Thoracic aorta (tissue), 2 donors: Measurements from ENCODE around the gene NUDT8. TPM values are rescaled to one million over a fixed set of nuclear protein-coding genes. Genes with fewer than 3 reads are reported as not detected.

Experiments used
- ATAC-seq: fragments of 150-250 bp; one replicate; pipeline ENCODE4 v1.8.0; 2017; ENCODE audit warnings: low read depth; ENCODE audit not compliant: insufficient number of reproducible peaks, low FRiP score
- DNase-seq: peaks from one replicate; pipeline ENCODE4 v3.0.0-alpha.2; 2020; ENCODE audit warnings: low spot score
- H3K27ac ChIP-seq, 2 donors: fragments of 200-600 bp; sonication (generic); 1 replicate in 1 of 2; 2 replicates in 1 of 2; pipeline ENCODE4 v1.5.1; 2016; ENCODE audit warnings: mild to moderate bottlenecking in 2 of 2, moderate library complexity in 2 of 2
- H3K27me3 ChIP-seq: fragments of 200-600 bp; sonication (generic); replicated peaks from 2 replicates; pipeline ENCODE4 v1.6.0; 2016; ENCODE audit warnings: mild to moderate bottlenecking; ENCODE audit not compliant: insufficient read depth
- H3K36me3 ChIP-seq: fragments of 200-600 bp; sonication (generic); one replicate; pipeline ENCODE4 v1.5.1; 2016
- H3K4me1 ChIP-seq, 2 donors: fragments of 200-600 bp; sonication (generic); 1 replicate in 1 of 2; 2 replicates in 1 of 2; pipeline versions ENCODE4 v1.5.1 to v1.6.0; 2016; ENCODE audit warnings: low read depth in 2 of 2, mild to moderate bottlenecking in 1 of 2; ENCODE audit not compliant: control insufficient read depth in 1 of 2
- H3K4me3 ChIP-seq: fragments of 200-600 bp; sonication (generic); 2 replicates; pipeline ENCODE4 v1.5.1; 2016; ENCODE audit warnings: mild to moderate bottlenecking
- H3K9me3 ChIP-seq: fragments of 200-600 bp; sonication (generic); 2 replicates; pipeline ENCODE4 v1.5.1; 2016
- total RNA-seq, 2 donors: library from RNA; depleted of rRNA; stranded (reverse); fragments of >200 nt; gene quantifications; one replicate each; pipeline versions ENCODE4 v1.1.0 to v1.2.3, GENCODE V29; 2016
- TF ChIP-seq, protein P1 (sequence below): fragments of 200-600 bp; sonication (generic); IDR thresholded peaks from one replicate; pipeline ENCODE4 v1.5.1; 2019; ENCODE audit warnings: antibody characterized with exemption

The NUDT8 gene
- total RNA-seq, 2 donors from 2014 or later: 5.7 to 6.1 TPM

DNA sequence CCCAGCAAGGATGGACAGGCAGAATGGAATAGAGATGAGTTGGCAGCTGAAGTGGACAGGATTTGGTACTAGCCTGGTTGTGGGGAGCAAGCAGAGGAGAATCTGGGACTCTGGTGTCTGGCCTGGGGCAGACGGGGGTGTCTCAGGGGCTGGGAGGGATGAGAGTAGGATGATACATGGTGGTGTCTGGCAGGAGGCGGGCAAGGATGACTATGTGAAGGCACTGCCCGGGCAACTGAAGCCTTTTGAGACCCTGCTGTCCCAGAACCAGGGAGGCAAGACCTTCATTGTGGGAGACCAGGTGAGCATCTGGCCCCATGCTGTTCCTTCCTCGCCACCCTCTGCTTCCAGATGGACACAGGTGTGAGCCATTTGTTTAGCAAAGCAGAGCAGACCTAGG is 43.8 kb downstream of the NUDT8 start:
- no peaks in the 10 kb centered on the region for H3K9me3 ChIP-seq
- H3K27me3 ChIP-seq: no peaks in the 10 kb centered on the region
- DNase-seq (no peak), ATAC-seq (no peak)
- TF ChIP-seq, protein P1, sequence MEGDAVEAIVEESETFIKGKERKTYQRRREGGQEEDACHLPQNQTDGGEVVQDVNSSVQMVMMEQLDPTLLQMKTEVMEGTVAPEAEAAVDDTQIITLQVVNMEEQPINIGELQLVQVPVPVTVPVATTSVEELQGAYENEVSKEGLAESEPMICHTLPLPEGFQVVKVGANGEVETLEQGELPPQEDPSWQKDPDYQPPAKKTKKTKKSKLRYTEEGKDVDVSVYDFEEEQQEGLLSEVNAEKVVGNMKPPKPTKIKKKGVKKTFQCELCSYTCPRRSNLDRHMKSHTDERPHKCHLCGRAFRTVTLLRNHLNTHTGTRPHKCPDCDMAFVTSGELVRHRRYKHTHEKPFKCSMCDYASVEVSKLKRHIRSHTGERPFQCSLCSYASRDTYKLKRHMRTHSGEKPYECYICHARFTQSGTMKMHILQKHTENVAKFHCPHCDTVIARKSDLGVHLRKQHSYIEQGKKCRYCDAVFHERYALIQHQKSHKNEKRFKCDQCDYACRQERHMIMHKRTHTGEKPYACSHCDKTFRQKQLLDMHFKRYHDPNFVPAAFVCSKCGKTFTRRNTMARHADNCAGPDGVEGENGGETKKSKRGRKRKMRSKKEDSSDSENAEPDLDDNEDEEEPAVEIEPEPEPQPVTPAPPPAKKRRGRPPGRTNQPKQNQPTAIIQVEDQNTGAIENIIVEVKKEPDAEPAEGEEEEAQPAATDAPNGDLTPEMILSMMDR: no peak
- H3K4me1 ChIP-seq: peaks cover 14 to 21% of the 10 kb centered on the region in 2 donors
- peak overlapping the region in 1 of 2 donors; percentile 94 for H3K27ac ChIP-seq
- no peak overlapping the region for H3K4me3 ChIP-seq
- peaks cover 10% of the 10 kb centered on the region for H3K36me3 ChIP-seq

DNA sequence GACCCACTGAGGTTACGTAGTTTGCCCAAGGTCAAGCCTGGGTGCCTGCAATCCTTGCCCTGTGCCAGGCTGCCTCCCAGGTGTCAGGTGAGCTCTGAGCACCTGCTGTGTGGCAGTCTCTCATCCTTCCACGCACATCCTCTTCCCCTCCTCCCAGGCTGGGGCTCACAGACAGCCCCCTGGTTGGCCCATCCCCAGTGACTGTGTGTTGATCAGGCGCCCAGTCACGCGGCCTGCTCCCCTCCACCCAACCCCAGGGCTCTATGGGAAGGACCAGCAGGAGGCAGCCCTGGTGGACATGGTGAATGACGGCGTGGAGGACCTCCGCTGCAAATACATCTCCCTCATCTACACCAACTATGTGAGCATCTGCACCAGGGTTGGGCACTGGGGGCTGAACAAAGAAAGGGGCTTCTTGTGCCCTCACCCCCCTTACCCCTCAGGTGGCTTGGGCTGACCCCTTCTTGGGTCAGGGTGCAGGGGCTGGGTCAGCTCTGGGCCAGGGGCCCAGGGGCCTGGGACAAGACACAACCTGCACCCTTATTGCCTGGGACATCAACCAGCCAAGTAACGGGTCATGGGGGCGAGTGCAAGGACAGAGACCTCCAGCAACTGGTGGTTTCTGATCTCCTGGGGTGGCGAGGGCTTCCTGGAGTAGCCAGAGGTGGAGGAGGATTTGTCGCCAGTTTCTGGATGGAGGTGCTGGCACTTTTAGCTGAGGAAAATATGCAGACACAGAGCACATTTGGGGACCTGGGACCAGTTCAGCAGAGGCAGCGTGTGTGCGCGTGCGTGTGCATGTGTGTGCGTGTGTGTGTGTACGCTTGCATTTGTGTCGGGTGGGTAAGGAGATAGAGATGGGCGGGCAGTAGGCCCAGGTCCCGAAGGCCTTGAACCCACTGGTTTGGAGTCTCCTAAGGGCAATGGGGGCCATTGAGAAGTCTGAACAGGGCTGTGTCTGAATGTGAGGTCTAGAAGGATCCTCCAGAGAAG is 44.6 kb downstream of the NUDT8 start:
- peaks cover 14 to 21% of the 10 kb centered on the region in 2 donors for H3K4me1 ChIP-seq
- TF ChIP-seq, protein P1: no peak
- ATAC-seq: no peak

DNA sequence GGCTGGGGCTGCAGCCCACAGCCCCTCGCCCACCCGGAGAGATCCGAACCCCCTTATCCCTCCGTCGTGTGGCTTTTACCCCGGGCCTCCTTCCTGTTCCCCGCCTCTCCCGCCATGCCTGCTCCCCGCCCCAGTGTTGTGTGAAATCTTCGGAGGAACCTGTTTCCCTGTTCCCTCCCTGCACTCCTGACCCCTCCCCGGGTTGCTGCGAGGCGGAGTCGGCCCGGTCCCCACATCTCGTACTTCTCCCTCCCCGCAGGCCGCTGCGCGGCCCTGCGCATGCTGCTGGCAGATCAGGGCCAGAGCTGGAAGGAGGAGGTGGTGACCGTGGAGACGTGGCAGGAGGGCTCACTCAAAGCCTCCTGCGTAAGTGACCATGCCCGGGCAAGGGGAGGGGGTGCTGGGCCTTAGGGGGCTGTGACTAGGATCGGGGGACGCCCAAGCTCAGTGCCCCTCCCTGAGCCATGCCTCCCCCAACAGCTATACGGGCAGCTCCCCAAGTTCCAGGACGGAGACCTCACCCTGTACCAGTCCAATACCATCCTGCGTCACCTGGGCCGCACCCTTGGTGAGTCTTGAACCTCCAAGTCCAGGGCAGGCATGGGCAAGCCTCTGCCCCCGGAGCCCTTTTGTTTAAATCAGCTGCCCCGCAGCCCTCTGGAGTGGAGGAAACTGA is 45.4 kb downstream of the NUDT8 start:
- ATAC-seq (peak; percentile 35), DNase-seq (no peak)
- peak overlapping the region; percentile 94 to 99 for H3K27ac ChIP-seq
- H3K4me3 ChIP-seq: peak overlapping the region; percentile 82
- TF ChIP-seq, protein P1: no peak
- H3K9me3 ChIP-seq: no peaks in the 10 kb centered on the region
- peaks cover 14 to 21% of the 10 kb centered on the region in 2 donors for H3K4me1 ChIP-seq
- H3K36me3 ChIP-seq: peaks cover 10% of the 10 kb centered on the region
- no peaks in the 10 kb centered on the region for H3K27me3 ChIP-seq

More for the DNA sequence above, 44.6 kb downstream of the NUDT8 start:
- no peak for DNase-seq
- no peaks in the 10 kb centered on the region for H3K27me3 ChIP-seq
- H3K9me3 ChIP-seq: no peaks in the 10 kb centered on the region
- H3K36me3 ChIP-seq: peaks cover 10% of the 10 kb centered on the region
- peak overlapping the region; percentile 82 for H3K4me3 ChIP-seq
- peak overlapping the region; percentile 94 to 99 for H3K27ac ChIP-seq

DNA sequence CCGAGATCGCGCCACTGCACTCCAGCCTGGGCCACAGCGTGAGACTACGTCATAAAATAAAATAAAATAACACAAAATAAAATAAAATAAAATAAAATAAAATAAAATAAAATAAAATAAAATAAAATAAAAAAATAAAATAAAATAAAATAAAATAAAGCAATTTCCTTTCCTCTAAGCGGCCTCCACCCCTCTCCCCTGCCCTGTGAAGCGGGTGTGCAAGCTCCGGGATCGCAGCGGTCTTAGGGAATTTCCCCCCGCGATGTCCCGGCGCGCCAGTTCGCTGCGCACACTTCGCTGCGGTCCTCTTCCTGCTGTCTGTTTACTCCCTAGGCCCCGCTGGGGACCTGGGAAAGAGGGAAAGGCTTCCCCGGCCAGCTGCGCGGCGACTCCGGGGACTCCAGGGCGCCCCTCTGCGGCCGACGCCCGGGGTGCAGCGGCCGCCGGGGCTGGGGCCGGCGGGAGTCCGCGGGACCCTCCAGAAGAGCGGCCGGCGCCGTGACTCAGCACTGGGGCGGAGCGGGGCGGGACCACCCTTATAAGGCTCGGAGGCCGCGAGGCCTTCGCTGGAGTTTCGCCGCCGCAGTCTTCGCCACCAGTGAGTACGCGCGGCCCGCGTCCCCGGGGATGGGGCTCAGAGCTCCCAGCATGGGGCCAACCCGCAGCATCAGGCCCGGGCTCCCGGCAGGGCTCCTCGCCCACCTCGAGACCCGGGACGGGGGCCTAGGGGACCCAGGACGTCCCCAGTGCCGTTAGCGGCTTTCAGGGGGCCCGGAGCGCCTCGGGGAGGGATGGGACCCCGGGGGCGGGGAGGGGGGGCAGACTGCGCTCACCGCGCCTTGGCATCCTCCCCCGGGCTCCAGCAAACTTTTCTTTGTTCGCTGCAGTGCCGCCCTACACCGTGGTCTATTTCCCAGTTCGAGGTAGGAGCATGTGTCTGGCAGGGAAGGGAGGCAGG is 46.2 kb downstream of the NUDT8 start, which contains the start of gene GSTP1:
Gene GSTP1 (plus strand): TSS at position 566 of the 958 bp plus-strand sequence. CDS start 32 bp downstream, at position 598.
- Histone ChIP-seq H3K9me3 (no peaks in the 10 kb centered on the region), H3K4me1 (peaks cover 14 to 21% of the 10 kb centered on the region in 2 donors), H3K27ac (peak within 1 kb of the TSS; percentile 94 to 99), H3K36me3 (peaks cover 10% of the 10 kb centered on the region), H3K4me3 (peak within 1 kb of the TSS; percentile 82), H3K27me3 (no peaks in the 10 kb centered on the region)
- ATAC-seq: peak; percentile 86
- peak; percentile 68 for DNase-seq
- TF ChIP-seq, protein P1: peak; percentile 78
